Fibroblast of peridontal ligament (primary cell): ENCODE data around the gene CAMK4.

Experiments used
- DNase-seq: peaks from one replicate; pipeline ENCODE4 v3.0.0-alpha.2; 2010; ENCODE audit errors: extremely low read depth

The CAMK4 gene

GRCh38 chr5:111223787-111224560 lies at the start of gene CAMK4:
Gene CAMK4 (plus strand): TSS chr5:111224384. CDS start chr5:111224484, 100 bp downstream.
- DNase-seq, result peak; percentile 61

GRCh38 chr5:111183064-111183463 lies 41.1 kb upstream of the CAMK4 start:
- no peak for DNase-seq

GRCh38 chr5:111187079-111187478 lies 37.1 kb upstream of the CAMK4 start:
- DNase-seq, result no peak

GRCh38 chr5:111194053-111194452 lies 30.1 kb upstream of the CAMK4 start:
- DNase-seq, result no peak

- no peak for DNase-seq
Measured at GRCh38 chr5:111194925-111195324, 29.3 kb upstream of the CAMK4 start.

- DNase-seq, result no peak
Measured at GRCh38 chr5:111197523-111197922, 26.7 kb upstream of the CAMK4 start.

- DNase-seq, result no peak
Measured at GRCh38 chr5:111198281-111198966, 25.8 kb upstream of the CAMK4 start.

- no peak for DNase-seq
Measured at GRCh38 chr5:111200828-111201227, 23.4 kb upstream of the CAMK4 start.

GRCh38 chr5:111201705-111202104 lies 22.5 kb upstream of the CAMK4 start:
- no peak for DNase-seq

GRCh38 chr5:111211341-111211740 lies 12.8 kb upstream of the CAMK4 start:
- DNase-seq, result no peak

- DNase-seq, result no peak
Measured at GRCh38 chr5:111214052-111214742, 10.0 kb upstream of the CAMK4 start.

GRCh38 chr5:111215971-111216370 lies 8.2 kb upstream of the CAMK4 start:
- no peak for DNase-seq

- DNase-seq, result no peak
Measured at GRCh38 chr5:111221139-111221538, 3.0 kb upstream of the CAMK4 start.

- no peak for DNase-seq
Measured at GRCh38 chr5:111223101-111223786, 940 bp upstream of the CAMK4 start.

- DNase-seq, result peak; percentile 10
Measured at GRCh38 chr5:111224561-111225345, 569 bp downstream of the CAMK4 start.

GRCh38 chr5:111225926-111226325 lies 1.7 kb downstream of the CAMK4 start:
- no peak for DNase-seq

GRCh38 chr5:111226556-111226955 lies 2.4 kb downstream of the CAMK4 start:
- no peak for DNase-seq

- DNase-seq, result no peak
Measured at GRCh38 chr5:111227226-111227782, 3.1 kb downstream of the CAMK4 start.

GRCh38 chr5:111227801-111228200 lies 3.6 kb downstream of the CAMK4 start:
- peak; percentile 88 for DNase-seq

- no peak for DNase-seq
Measured at GRCh38 chr5:111228520-111229220, 4.5 kb downstream of the CAMK4 start.
